AG10803 (cell line): ENCODE results near the gene PLCG2.
"Not testable (repeated sequence)": the region's sequence is repeated elsewhere in the genome, so short reads cannot be mapped to it uniquely, and the experiment has no call there.

Experiments used
- DNase-seq: peaks from one replicate; pipeline ENCODE4 v3.0.0; 2010; ENCODE audit warnings: low read depth
- H3K4me3 ChIP-seq: 2 replicates; pipeline ENCODE4 v1.5.1; 2011; ENCODE audit warnings: mild to moderate bottlenecking, low read length, control low read depth
- TF ChIP-seq, protein P1 (sequence below): conservative IDR thresholded peaks from 2 replicates; pipeline ENCODE4 v1.5.1; 2011; ENCODE audit warnings: mild to moderate bottlenecking, low read length, control low read depth, inconsistent platforms

The PLCG2 gene

GRCh38 chr16:81754858-81755257 is 24.2 kb upstream of the PLCG2 start:
- TF ChIP-seq, protein P1, sequence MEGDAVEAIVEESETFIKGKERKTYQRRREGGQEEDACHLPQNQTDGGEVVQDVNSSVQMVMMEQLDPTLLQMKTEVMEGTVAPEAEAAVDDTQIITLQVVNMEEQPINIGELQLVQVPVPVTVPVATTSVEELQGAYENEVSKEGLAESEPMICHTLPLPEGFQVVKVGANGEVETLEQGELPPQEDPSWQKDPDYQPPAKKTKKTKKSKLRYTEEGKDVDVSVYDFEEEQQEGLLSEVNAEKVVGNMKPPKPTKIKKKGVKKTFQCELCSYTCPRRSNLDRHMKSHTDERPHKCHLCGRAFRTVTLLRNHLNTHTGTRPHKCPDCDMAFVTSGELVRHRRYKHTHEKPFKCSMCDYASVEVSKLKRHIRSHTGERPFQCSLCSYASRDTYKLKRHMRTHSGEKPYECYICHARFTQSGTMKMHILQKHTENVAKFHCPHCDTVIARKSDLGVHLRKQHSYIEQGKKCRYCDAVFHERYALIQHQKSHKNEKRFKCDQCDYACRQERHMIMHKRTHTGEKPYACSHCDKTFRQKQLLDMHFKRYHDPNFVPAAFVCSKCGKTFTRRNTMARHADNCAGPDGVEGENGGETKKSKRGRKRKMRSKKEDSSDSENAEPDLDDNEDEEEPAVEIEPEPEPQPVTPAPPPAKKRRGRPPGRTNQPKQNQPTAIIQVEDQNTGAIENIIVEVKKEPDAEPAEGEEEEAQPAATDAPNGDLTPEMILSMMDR: no peak
- no peak for DNase-seq
- no peak overlapping the region for H3K4me3 ChIP-seq

DNA sequence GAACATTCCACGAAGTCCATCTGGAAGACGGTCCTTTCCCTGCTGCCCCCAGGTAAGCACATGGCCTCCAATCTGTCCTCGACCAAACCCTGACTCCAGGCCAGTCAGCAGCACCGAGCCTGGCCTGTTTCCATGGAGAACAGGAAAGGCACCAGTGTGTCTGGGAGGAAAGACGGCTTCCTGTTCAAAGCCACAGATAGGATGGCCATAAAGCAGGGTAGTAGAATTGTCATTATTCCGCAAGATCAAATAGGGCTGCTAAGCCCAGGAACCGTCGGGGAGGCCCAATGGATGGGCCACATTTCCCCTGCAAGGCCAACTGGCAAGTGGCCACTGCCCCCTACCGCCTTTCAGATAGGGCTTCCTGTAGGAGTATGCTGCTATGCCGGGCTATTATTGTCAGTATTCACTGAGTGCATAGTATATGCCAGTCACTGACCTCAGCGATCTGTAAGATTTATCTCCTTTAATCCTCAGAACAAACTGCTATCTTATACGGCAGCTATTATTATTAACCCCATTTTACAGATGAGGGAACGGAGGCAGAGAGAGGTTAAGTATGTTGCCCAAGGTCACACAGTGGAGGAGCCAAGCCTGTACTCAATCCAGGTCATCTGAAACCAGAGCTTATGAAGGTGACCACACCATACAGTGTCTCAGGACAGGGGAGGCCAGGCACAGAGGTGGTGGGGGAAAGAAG is 23.0 kb upstream of the PLCG2 start:
- no peak overlapping the region for H3K4me3 ChIP-seq
- DNase-seq: no peak
- TF ChIP-seq, protein P1: no peak

- TF ChIP-seq, protein P1: no peak
- no peak overlapping the region for H3K4me3 ChIP-seq
- DNase-seq: no peak
These were observed 22.3 kb upstream of the PLCG2 start for GRCh38 chr16:81756615-81757356.

- H3K4me3 ChIP-seq: no peak overlapping the region
- TF ChIP-seq, protein P1: no peak
- DNase-seq: no peak
These were observed 20.7 kb upstream of the PLCG2 start for GRCh38 chr16:81758376-81758775.

DNA sequence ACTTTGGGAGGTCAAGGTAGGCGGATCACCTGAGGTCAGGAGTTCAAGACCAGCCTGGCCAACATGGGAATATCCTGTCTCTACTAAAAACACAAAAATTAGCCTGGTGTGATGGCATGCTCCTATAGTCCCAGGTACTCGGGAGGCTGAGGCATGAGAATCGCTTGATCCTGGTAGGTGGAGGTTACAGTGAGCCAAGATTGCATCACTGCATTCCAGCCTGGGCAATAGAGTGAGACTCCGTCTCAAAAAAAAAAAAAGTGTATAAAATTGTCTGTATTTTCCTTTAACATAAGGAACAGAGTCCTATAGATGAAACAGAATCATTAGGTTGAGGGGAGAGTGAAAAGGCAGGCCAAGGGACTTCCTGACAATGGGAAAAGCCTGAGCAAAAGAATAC is 16.8 kb upstream of the PLCG2 start:
- H3K4me3 ChIP-seq, DNase-seq: not testable (repeated sequence)

- no peak for DNase-seq
- TF ChIP-seq, protein P1: no peak
- H3K4me3 ChIP-seq: no peak overlapping the region
These were observed 13.8 kb upstream of the PLCG2 start for GRCh38 chr16:81765111-81765919.

GRCh38 chr16:81765969-81766368 is 13.1 kb upstream of the PLCG2 start:
- no peak overlapping the region for H3K4me3 ChIP-seq
- DNase-seq: no peak
- TF ChIP-seq, protein P1: no peak
